ENCODE measurements around the gene HYAL2. TPM values are rescaled to one million over a fixed set of nuclear protein-coding genes. Genes with fewer than 3 reads are reported as not detected.

The HYAL2 gene
- total RNA-seq, 1 experiment from 2014 or later: 12.6 TPM

- Mint-ChIP-seq H3K9me3 (ENCODE audit: unreplicated experiment) (no peaks in the 10 kb centered on the region), H3K4me1 (ENCODE audit: insufficient read depth, unreplicated experiment) (peaks cover 12% of the 10 kb centered on the region), H3K4me3 (ENCODE audit: unreplicated experiment) (no peak overlapping the region), H3K36me3 (ENCODE audit: insufficient read depth, unreplicated experiment) (peaks cover 56% of the 10 kb centered on the region), H3K27me3 (ENCODE audit: insufficient read depth, unreplicated experiment) (no peaks in the 10 kb centered on the region), H3K27ac (ENCODE audit: low read depth, unreplicated experiment) (no peak overlapping the region)
- POLR2A ChIA-PET: interaction anchor here (0.7 to 0.8 kb wide), 2 partner anchors 14 to 61 kb away, joined by 3 read pairs; no protein-coding TSS in a partner anchor
- TF ChIP-seq, protein P1, sequence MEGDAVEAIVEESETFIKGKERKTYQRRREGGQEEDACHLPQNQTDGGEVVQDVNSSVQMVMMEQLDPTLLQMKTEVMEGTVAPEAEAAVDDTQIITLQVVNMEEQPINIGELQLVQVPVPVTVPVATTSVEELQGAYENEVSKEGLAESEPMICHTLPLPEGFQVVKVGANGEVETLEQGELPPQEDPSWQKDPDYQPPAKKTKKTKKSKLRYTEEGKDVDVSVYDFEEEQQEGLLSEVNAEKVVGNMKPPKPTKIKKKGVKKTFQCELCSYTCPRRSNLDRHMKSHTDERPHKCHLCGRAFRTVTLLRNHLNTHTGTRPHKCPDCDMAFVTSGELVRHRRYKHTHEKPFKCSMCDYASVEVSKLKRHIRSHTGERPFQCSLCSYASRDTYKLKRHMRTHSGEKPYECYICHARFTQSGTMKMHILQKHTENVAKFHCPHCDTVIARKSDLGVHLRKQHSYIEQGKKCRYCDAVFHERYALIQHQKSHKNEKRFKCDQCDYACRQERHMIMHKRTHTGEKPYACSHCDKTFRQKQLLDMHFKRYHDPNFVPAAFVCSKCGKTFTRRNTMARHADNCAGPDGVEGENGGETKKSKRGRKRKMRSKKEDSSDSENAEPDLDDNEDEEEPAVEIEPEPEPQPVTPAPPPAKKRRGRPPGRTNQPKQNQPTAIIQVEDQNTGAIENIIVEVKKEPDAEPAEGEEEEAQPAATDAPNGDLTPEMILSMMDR (IDR thresholded peaks at IDR 0.05; ENCODE audit: unreplicated experiment): no peak
- BruUV-seq (replicated peaks): no TSS peak
- intact Hi-C loops (cut with micrococcal nuclease): no loop called here
- DNase-seq (ENCODE audit: unreplicated experiment): no peak
- CTCF ChIA-PET: interaction anchor here (1.2 kb wide), 1 partner anchor 12 kb away, joined by 3 read pairs; no protein-coding TSS in a partner anchor
Observed at GRCh38 chr3:50331364-50331907, 8.9 kb upstream of the HYAL2 start.

DNA sequence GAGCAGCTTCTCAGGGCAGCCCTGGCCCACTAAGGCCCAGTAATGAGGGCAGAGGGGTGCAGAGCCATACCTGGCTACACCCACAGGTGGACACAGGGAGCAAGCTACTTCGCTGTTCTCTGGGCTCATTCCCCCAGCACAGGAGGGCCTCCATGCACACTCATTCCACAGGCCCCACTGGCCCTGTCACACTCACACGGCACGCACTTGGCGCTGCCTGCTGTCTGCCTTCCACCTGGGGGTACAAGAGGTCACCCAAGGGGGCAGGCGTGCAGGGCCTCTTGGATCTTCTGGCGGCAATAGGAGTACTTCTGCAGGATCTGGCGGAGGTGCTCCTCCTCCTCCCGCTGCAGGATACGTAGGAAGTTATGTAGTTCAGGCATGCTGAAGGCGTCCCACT is 7.8 kb upstream of the HYAL2 start:
- no TSS peak for BruUV-seq (replicated peaks)
- Mint-ChIP-seq H3K9me3 (ENCODE audit: unreplicated experiment) (no peaks in the 10 kb centered on the region), H3K4me1 (ENCODE audit: insufficient read depth, unreplicated experiment) (peaks cover 9% of the 10 kb centered on the region), H3K36me3 (ENCODE audit: insufficient read depth, unreplicated experiment) (peaks cover 51% of the 10 kb centered on the region), H3K27me3 (ENCODE audit: insufficient read depth, unreplicated experiment) (no peaks in the 10 kb centered on the region), H3K4me3 (ENCODE audit: unreplicated experiment) (no peak overlapping the region), H3K27ac (ENCODE audit: low read depth, unreplicated experiment) (no peak overlapping the region)
- CTCF ChIA-PET: interaction anchor here (1.4 kb wide), 1 partner anchor 32 kb away, joined by 5 read pairs; the partner anchor contains the start of genes HYAL3 and NAA80
- TF ChIP-seq, protein P1 (IDR thresholded peaks at IDR 0.05; ENCODE audit: unreplicated experiment): no peak
- intact Hi-C loops (cut with micrococcal nuclease): no loop called here
- DNase-seq (ENCODE audit: unreplicated experiment): no peak
- POLR2A ChIA-PET: no interaction called here

DNA sequence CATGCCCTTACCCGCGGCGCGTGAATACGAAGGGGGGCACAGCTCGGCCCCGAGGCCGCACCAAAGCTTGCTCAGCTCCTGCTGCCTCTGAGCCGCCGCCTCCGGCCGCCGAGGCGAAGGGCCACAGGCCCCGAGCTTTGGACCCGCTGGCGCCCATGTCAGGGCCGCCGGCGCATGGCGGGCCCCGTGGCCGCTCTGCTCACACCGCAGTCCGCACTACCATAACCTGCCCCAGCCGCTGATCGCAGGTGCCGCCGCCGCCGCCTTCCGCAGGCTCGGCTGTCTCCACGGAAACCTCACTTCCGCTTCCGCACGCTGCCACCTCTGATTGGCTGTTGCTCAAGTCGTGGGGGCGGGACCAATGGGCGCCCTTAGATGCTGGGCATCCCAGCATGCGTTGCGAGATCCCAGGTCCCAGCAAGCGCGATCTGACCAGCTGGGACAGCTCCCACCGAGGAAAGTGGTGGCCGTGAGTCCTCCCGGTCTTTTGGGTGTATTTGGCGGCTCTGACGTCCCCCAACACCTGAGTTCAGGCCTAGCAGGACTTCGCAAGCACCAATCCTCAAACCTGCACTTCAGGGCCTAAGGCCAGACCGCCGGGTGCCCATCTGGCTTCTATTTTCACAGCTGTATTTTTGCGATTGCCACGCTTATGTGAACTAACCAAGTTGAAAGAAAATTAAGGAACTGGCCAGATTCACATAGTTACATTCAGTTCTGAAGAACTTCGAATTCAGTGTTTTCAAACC is 5.6 kb upstream of the HYAL2 start, which contains the start of gene TUSC2:
TSS of gene TUSC2 (minus strand) at position 281 of the 749 bp plus-strand sequence. CDS start at position 157, 124 bp downstream.
- no peaks in the 10 kb centered on the region for H3K4me1 Mint-ChIP-seq (ENCODE audit: insufficient read depth, unreplicated experiment)
- TSS peak; percentile 86 for BruUV-seq (replicated peaks)
- TF ChIP-seq, protein P1 (IDR thresholded peaks at IDR 0.05; ENCODE audit: unreplicated experiment): no peak
- intact Hi-C loops (cut with micrococcal nuclease): no loop called here
- no peaks in the 10 kb centered on the region for H3K27me3 Mint-ChIP-seq (ENCODE audit: insufficient read depth, unreplicated experiment)
- H3K9me3 Mint-ChIP-seq (ENCODE audit: unreplicated experiment): no peaks in the 10 kb centered on the region
- peak within 1 kb of the TSS; percentile 90 for H3K27ac Mint-ChIP-seq (ENCODE audit: low read depth, unreplicated experiment)
- ChIA-PET POLR2A (interaction anchor here (0.6 to 3.3 kb wide), 23 partner anchors 9 to 124 kb away, joined by 3 to 58 read pairs (median 4); partner anchors contain the start of genes CYB561D2, GNAI2, HYAL3 and IFRD2), CTCF (interaction anchor here (0.6 to 2.1 kb wide), 8 partner anchors 8 to 62 kb away, joined by 3 to 6 read pairs (median 4); no protein-coding TSS in a partner anchor)
- DNase-seq (ENCODE audit: unreplicated experiment): peak; percentile 97
- peaks cover 33% of the 10 kb centered on the region for H3K36me3 Mint-ChIP-seq (ENCODE audit: insufficient read depth, unreplicated experiment)
- peak within 1 kb of the TSS; percentile 86 for H3K4me3 Mint-ChIP-seq (ENCODE audit: unreplicated experiment)

DNA sequence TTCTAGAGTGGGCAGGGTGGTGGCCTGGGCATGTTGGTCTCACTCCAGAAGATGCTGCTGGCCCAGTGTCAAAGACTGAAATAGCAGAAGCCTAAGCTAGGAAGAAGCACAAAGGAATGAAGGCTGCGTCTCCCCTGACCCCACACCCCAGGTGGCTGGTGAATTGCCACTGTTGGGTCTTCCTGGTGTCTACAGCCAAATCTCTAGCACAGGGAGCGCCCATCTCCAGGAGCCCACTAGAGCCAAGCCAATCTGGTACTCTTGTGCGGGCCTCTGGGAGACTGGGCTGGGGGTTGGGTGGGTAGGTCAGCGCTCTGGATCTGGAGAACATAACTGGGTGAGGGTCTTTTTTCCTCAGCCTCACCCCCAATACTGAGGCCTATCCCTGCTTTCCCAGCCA is 4.6 kb upstream of the HYAL2 start:
- ChIA-PET CTCF (interaction anchor here (0.7 to 1.8 kb wide), 4 partner anchors 9 to 50 kb away, joined by 3 to 5 read pairs (median 4); no protein-coding TSS in a partner anchor), POLR2A (interaction anchor here (1.0 to 3.3 kb wide), 10 partner anchors 8 to 92 kb away, joined by 3 to 58 read pairs (median 14); partner anchors contain the start of genes CYB561D2, GNAI2, HYAL3 and IFRD2)
- DNase-seq (ENCODE audit: unreplicated experiment): no peak
- H3K9me3 Mint-ChIP-seq (ENCODE audit: unreplicated experiment): no peaks in the 10 kb centered on the region
- H3K4me3 Mint-ChIP-seq (ENCODE audit: unreplicated experiment): peak overlapping the region; percentile 86
- no peaks in the 10 kb centered on the region for H3K4me1 Mint-ChIP-seq (ENCODE audit: insufficient read depth, unreplicated experiment)
- H3K27me3 Mint-ChIP-seq (ENCODE audit: insufficient read depth, unreplicated experiment): no peaks in the 10 kb centered on the region
- intact Hi-C loops (cut with micrococcal nuclease): no loop called here
- peaks cover 23% of the 10 kb centered on the region for H3K36me3 Mint-ChIP-seq (ENCODE audit: insufficient read depth, unreplicated experiment)
- BruUV-seq (replicated peaks): no TSS peak
- peak overlapping the region; percentile 90 for H3K27ac Mint-ChIP-seq (ENCODE audit: low read depth, unreplicated experiment)
- TF ChIP-seq, protein P1 (IDR thresholded peaks at IDR 0.05; ENCODE audit: unreplicated experiment): no peak
